HEK293T (cell line): ENCODE data around the gene CTNNA3.

ENCODE experiments used
- CTCF ChIA-PET: fragments of 350-600 bp; formaldehyde crosslinking; extraction: SDS; loops from one replicate; lab custom pipeline; 2021; ENCODE audit warnings: antibody characterized with exemption, inconsistent platforms; lab: Yijun Ruan, JAX
- POLR2A ChIA-PET: fragments of 350-600 bp; formaldehyde crosslinking; extraction: SDS; loops from one replicate; lab custom pipeline; 2020; ENCODE audit warnings: antibody characterized with exemption, inconsistent platforms; lab: Yijun Ruan, JAX
- DNase-seq: peaks from one replicate; pipeline ENCODE4 v3.0.0; 2012; ENCODE audit warnings: mixed read lengths; ENCODE audit errors: extremely low spot score
- ARNT ChIP-seq: fragments of 450-650 bp; IDR thresholded peaks from 2 replicates; pipeline ENCODE4 v1.6.1; 2017; ENCODE audit warnings: mild to moderate bottlenecking
- BHLHE40 ChIP-seq: fragments of 450-650 bp; IDR thresholded peaks from 2 replicates; pipeline ENCODE4 v1.6.1; 2016; ENCODE audit warnings: mild to moderate bottlenecking, moderate library complexity, borderline replicate concordance
- CTBP1 ChIP-seq: fragments of 450-650 bp; IDR thresholded peaks from 2 replicates; pipeline ENCODE4 v1.6.1; 2016; ENCODE audit warnings: borderline replicate concordance
- ELF4 ChIP-seq: fragments of 450-650 bp; IDR thresholded peaks from 2 replicates; pipeline ENCODE4 v1.6.1; 2017; ENCODE audit warnings: antibody characterized with exemption
- FOXA1 ChIP-seq: fragments of 450-650 bp; IDR thresholded peaks from 2 replicates; pipeline ENCODE4 v1.6.1; 2016; ENCODE audit warnings: mild to moderate bottlenecking
- FOXK2 ChIP-seq: fragments of 450-650 bp; IDR thresholded peaks from 2 replicates; pipeline ENCODE4 v1.6.1; 2016; ENCODE audit warnings: mild to moderate bottlenecking
- FOXM1 ChIP-seq: fragments of 450-650 bp; IDR thresholded peaks from 2 replicates; pipeline ENCODE4 v1.6.1; 2017; ENCODE audit warnings: mild to moderate bottlenecking, borderline replicate concordance
- HDGF ChIP-seq: fragments of 450-650 bp; IDR thresholded peaks from 2 replicates; pipeline ENCODE4 v1.6.1; 2017; ENCODE audit warnings: antibody characterized with exemption, borderline replicate concordance
- L3MBTL2 ChIP-seq: fragments of 450-650 bp; conservative IDR thresholded peaks from 2 replicates; pipeline ENCODE4 v1.6.1; 2016; ENCODE audit warnings: mild to moderate bottlenecking
- LEF1 ChIP-seq: fragments of 450-650 bp; IDR thresholded peaks from 2 replicates; pipeline ENCODE4 v1.6.1; 2017; ENCODE audit warnings: mild to moderate bottlenecking, borderline replicate concordance
- NFRKB ChIP-seq: fragments of 450-650 bp; IDR thresholded peaks from 2 replicates; pipeline ENCODE4 v1.6.1; 2016; ENCODE audit warnings: mild to moderate bottlenecking, moderate library complexity
- PKNOX1 ChIP-seq: fragments of 450-650 bp; IDR thresholded peaks from 2 replicates; pipeline ENCODE4 v1.6.1; 2016
- SP1 ChIP-seq: fragments of 450-650 bp; IDR thresholded peaks from 2 replicates; pipeline ENCODE4 v1.6.1; 2017
- SUZ12 ChIP-seq: fragments of 450-650 bp; IDR thresholded peaks from 2 replicates; pipeline ENCODE4 v1.6.1; 2016; ENCODE audit warnings: mild to moderate bottlenecking
- TARDBP ChIP-seq: fragments of 450-650 bp; IDR thresholded peaks from 2 replicates; pipeline ENCODE4 v1.6.1; 2016
- ZNF384 ChIP-seq: fragments of 450-650 bp; IDR thresholded peaks from 2 replicates; pipeline ENCODE4 v1.6.1; 2016

The CTNNA3 gene

GRCh38 chr10:66457629-66458028 is 1238.4 kb downstream of the CTNNA3 start:
- POLR2A ChIA-PET: no interaction called here
- TF ChIP-seq LEF1 (no peak), SP1 (no peak), FOXM1 (no peak), L3MBTL2 (no peak), PKNOX1 (no peak), NFRKB (no peak), ELF4 (no peak), ZNF384 (no peak), ARNT (no peak), FOXA1 (no peak), FOXK2 (no peak), HDGF (no peak), TARDBP (no peak), BHLHE40 (no peak), SUZ12 (no peak), CTBP1 (no peak)
- CTCF ChIA-PET: no interaction called here
- no peak for DNase-seq

- ChIA-PET POLR2A (no interaction called here), CTCF (no interaction called here)
- DNase-seq: peak; percentile 6
- TF ChIP-seq SP1 (no peak), HDGF (no peak), ARNT (no peak), FOXM1 (no peak), TARDBP (no peak), BHLHE40 (no peak), PKNOX1 (no peak), NFRKB (no peak), ZNF384 (no peak), SUZ12 (no peak), L3MBTL2 (no peak), FOXA1 (no peak), ELF4 (no peak)
Measured at GRCh38 chr10:66455304-66455703, 1240.7 kb downstream of the CTNNA3 start.

- no peak for DNase-seq
- ChIA-PET CTCF (no interaction called here), POLR2A (no interaction called here)
- TF ChIP-seq NFRKB (no peak), ELF4 (no peak), LEF1 (no peak), ARNT (no peak), HDGF (no peak), BHLHE40 (no peak)
Measured at GRCh38 chr10:66440568-66440967, 1255.4 kb downstream of the CTNNA3 start.

GRCh38 chr10:66414943-66415342 is 1281.1 kb downstream of the CTNNA3 start:
- no peak for DNase-seq
- ChIA-PET CTCF (no interaction called here), POLR2A (no interaction called here)
- no peak for TF ChIP-seq SP1
- TF ChIP-seq FOXM1: no peak
- no peak for TF ChIP-seq FOXA1
- TF ChIP-seq ELF4: no peak
- TF ChIP-seq FOXK2: no peak
- no peak for TF ChIP-seq LEF1
- no peak for TF ChIP-seq L3MBTL2
- TF ChIP-seq CTBP1: no peak
- TF ChIP-seq TARDBP: no peak
- TF ChIP-seq ZNF384: no peak
- TF ChIP-seq PKNOX1: no peak

- no peak for DNase-seq
- TF ChIP-seq CTBP1: no peak
- ChIA-PET CTCF (no interaction called here), POLR2A (no interaction called here)
Measured at GRCh38 chr10:66405566-66405965, 1290.4 kb downstream of the CTNNA3 start.

GRCh38 chr10:66398669-66399068 is 1297.3 kb downstream of the CTNNA3 start:
- CTCF ChIA-PET: no interaction called here
- no peak for DNase-seq
- no peak for TF ChIP-seq SUZ12
- TF ChIP-seq PKNOX1: no peak
- TF ChIP-seq ARNT: no peak
- no peak for TF ChIP-seq SP1
- POLR2A ChIA-PET: no interaction called here
